Measurements from ENCODE around the gene MYOCD. TPM values are rescaled to one million over a fixed set of nuclear protein-coding genes. Genes with fewer than 3 reads are reported as not detected.
A peak's percentile ranks its signal among the peaks of the same experiment; 100 is the strongest.

MYOCD gene
- total RNA-seq, 2 donors from 2014 or later: not detected

GRCh38 chr17:12756786-12757185 lies 91.1 kb downstream of the MYOCD start:
- H3K36me3 Mint-ChIP-seq (ENCODE audit: insufficient read depth in 2 of 2): no peaks in the 10 kb centered on the region
- H3K9me3 Mint-ChIP-seq: peaks cover 1 to 12% of the 10 kb centered on the region in 2 donors
- H3K4me3 Mint-ChIP-seq: no peak overlapping the region
- H3K27ac Mint-ChIP-seq: no peak overlapping the region
- no peak for ATAC-seq (replicated peaks in 1 of 2)
- H3K4me1 Mint-ChIP-seq (ENCODE audit: low read depth): no peaks in the 10 kb centered on the region
- no peaks in the 10 kb centered on the region for H3K27me3 Mint-ChIP-seq (ENCODE audit: low read depth)
- DNase-seq: no peak

GRCh38 chr17:12759090-12759489 lies 93.4 kb downstream of the MYOCD start:
- Mint-ChIP-seq H3K4me1 (ENCODE audit: low read depth) (no peaks in the 10 kb centered on the region), H3K36me3 (ENCODE audit: insufficient read depth in 2 of 2) (no peaks in the 10 kb centered on the region), H3K27ac (no peak overlapping the region), H3K4me3 (no peak overlapping the region), H3K9me3 (peaks cover 1 to 15% of the 10 kb centered on the region in 2 donors), H3K27me3 (ENCODE audit: low read depth) (no peaks in the 10 kb centered on the region)
- no peak for ATAC-seq (replicated peaks in 1 of 2)
- DNase-seq: no peak

- DNase-seq: no peak
- Mint-ChIP-seq H3K9me3 (peaks cover 1 to 10% of the 10 kb centered on the region in 2 donors), H3K4me3 (no peak overlapping the region), H3K36me3 (ENCODE audit: insufficient read depth in 2 of 2) (peaks cover 0 to 2% of the 10 kb centered on the region in 2 donors), H3K27me3 (ENCODE audit: low read depth) (no peaks in the 10 kb centered on the region), H3K27ac (no peak overlapping the region), H3K4me1 (ENCODE audit: low read depth) (no peaks in the 10 kb centered on the region)
- no peak for ATAC-seq (replicated peaks in 1 of 2)
These were observed 99.9 kb downstream of the MYOCD start for GRCh38 chr17:12765548-12765947.

- peaks cover 0 to 2% of the 10 kb centered on the region in 2 donors for H3K9me3 Mint-ChIP-seq
- DNase-seq (no peak), ATAC-seq (replicated peaks in 1 of 2) (no peak)
- no peak overlapping the region for H3K27ac Mint-ChIP-seq
- H3K4me1 Mint-ChIP-seq (ENCODE audit: low read depth): no peaks in the 10 kb centered on the region
- peaks cover 0 to 2% of the 10 kb centered on the region in 2 donors for H3K36me3 Mint-ChIP-seq (ENCODE audit: insufficient read depth in 2 of 2)
- no peaks in the 10 kb centered on the region for H3K27me3 Mint-ChIP-seq (ENCODE audit: low read depth)
- H3K4me3 Mint-ChIP-seq: no peak overlapping the region
These were observed 102.6 kb downstream of the MYOCD start for GRCh38 chr17:12768255-12768654.

GRCh38 chr17:12769981-12770380 lies 104.3 kb downstream of the MYOCD start:
- Mint-ChIP-seq H3K36me3 (ENCODE audit: insufficient read depth in 2 of 2) (peaks cover 0 to 2% of the 10 kb centered on the region in 2 donors), H3K27ac (no peak overlapping the region), H3K9me3 (peaks cover 0 to 2% of the 10 kb centered on the region in 2 donors)

GRCh38 chr17:12773153-12773552 lies 107.5 kb downstream of the MYOCD start:
- Mint-ChIP-seq H3K27me3 (ENCODE audit: low read depth) (no peaks in the 10 kb centered on the region), H3K36me3 (ENCODE audit: insufficient read depth in 2 of 2) (peaks cover 0 to 2% of the 10 kb centered on the region in 2 donors), H3K9me3 (no peaks in the 10 kb centered on the region), H3K27ac (no peak overlapping the region), H3K4me3 (no peak overlapping the region), H3K4me1 (ENCODE audit: low read depth) (no peaks in the 10 kb centered on the region)
- no peak for ATAC-seq (replicated peaks in 1 of 2)
- DNase-seq: no peak

More at GRCh38 chr17:12769981-12770380, 104.3 kb downstream of the MYOCD start:
- ATAC-seq (replicated peaks in 1 of 2) (no peak), DNase-seq (no peak)
- H3K4me1 Mint-ChIP-seq (ENCODE audit: low read depth): no peaks in the 10 kb centered on the region
- H3K27me3 Mint-ChIP-seq (ENCODE audit: low read depth): no peaks in the 10 kb centered on the region
- H3K4me3 Mint-ChIP-seq: no peak overlapping the region

- no peak overlapping the region for H3K27ac Mint-ChIP-seq
- DNase-seq: peak in 1 of 2 donors; percentile 24
- H3K36me3 Mint-ChIP-seq (ENCODE audit: insufficient read depth in 2 of 2): no peaks in the 10 kb centered on the region
- H3K4me1 Mint-ChIP-seq (ENCODE audit: low read depth): peaks cover 6% of the 10 kb centered on the region
- peaks cover 23% of the 10 kb centered on the region for H3K27me3 Mint-ChIP-seq (ENCODE audit: low read depth)
- peak overlapping the region; percentile 54 to 65 for H3K4me3 Mint-ChIP-seq
- peaks cover 0 to 3% of the 10 kb centered on the region in 2 donors for H3K9me3 Mint-ChIP-seq
- no peak for ATAC-seq (replicated peaks in 1 of 2)
These were observed 123.4 kb downstream of the MYOCD start for GRCh38 chr17:12789075-12789480.

GRCh38 chr17:12789481-12790248 lies 124.0 kb downstream of the MYOCD start, which contains the start of gene ARHGAP44:
Gene ARHGAP44, plus strand, starts transcription at chr17:12789498. Its CDS starts 341 bp downstream, at chr17:12789839.
- Mint-ChIP-seq H3K4me3 (peak within 1 kb of the TSS; percentile 85), H3K27me3 (ENCODE audit: low read depth) (peaks cover 23% of the 10 kb centered on the region), H3K9me3 (peaks cover 0 to 3% of the 10 kb centered on the region in 2 donors), H3K36me3 (ENCODE audit: insufficient read depth in 2 of 2) (no peaks in the 10 kb centered on the region), H3K4me1 (ENCODE audit: low read depth) (peaks cover 6% of the 10 kb centered on the region), H3K27ac (no peak within 1 kb of the TSS)
- DNase-seq: peak; percentile 3 to 12
- ATAC-seq (replicated peaks in 1 of 2): peak; percentile 67 to 81

- Mint-ChIP-seq H3K9me3 (peaks cover 0 to 3% of the 10 kb centered on the region in 2 donors), H3K27ac (no peak overlapping the region), H3K4me3 (peak overlapping the region; percentile 85), H3K36me3 (ENCODE audit: insufficient read depth in 2 of 2) (no peaks in the 10 kb centered on the region), H3K27me3 (ENCODE audit: low read depth) (peaks cover 23% of the 10 kb centered on the region), H3K4me1 (ENCODE audit: low read depth) (peaks cover 6% of the 10 kb centered on the region)
- DNase-seq: no peak
- no peak for ATAC-seq (replicated peaks in 1 of 2)
These were observed 124.8 kb downstream of the MYOCD start for GRCh38 chr17:12790249-12791106.

GRCh38 chr17:12794919-12795532 lies 129.3 kb downstream of the MYOCD start:
- H3K27me3 Mint-ChIP-seq (ENCODE audit: low read depth): peaks cover 23% of the 10 kb centered on the region
- H3K9me3 Mint-ChIP-seq: peaks cover 0 to 2% of the 10 kb centered on the region in 2 donors
- no peak for DNase-seq
- H3K27ac Mint-ChIP-seq: no peak overlapping the region
- no peak overlapping the region for H3K4me3 Mint-ChIP-seq
- H3K4me1 Mint-ChIP-seq (ENCODE audit: low read depth): peaks cover 4% of the 10 kb centered on the region
- no peaks in the 10 kb centered on the region for H3K36me3 Mint-ChIP-seq (ENCODE audit: insufficient read depth in 2 of 2)
- no peak for ATAC-seq (replicated peaks in 1 of 2)

- no peak for DNase-seq
- H3K4me3 Mint-ChIP-seq: no peak overlapping the region
- H3K4me1 Mint-ChIP-seq (ENCODE audit: low read depth): no peaks in the 10 kb centered on the region
- peaks cover 2 to 4% of the 10 kb centered on the region in 2 donors for H3K9me3 Mint-ChIP-seq
- H3K27me3 Mint-ChIP-seq (ENCODE audit: low read depth): no peaks in the 10 kb centered on the region
- no peak for ATAC-seq (replicated peaks in 1 of 2)
- H3K36me3 Mint-ChIP-seq (ENCODE audit: insufficient read depth in 2 of 2): peaks cover 0 to 3% of the 10 kb centered on the region in 2 donors
- H3K27ac Mint-ChIP-seq: no peak overlapping the region
These were observed 135.2 kb downstream of the MYOCD start for GRCh38 chr17:12800855-12801365.

- no peak for DNase-seq
- H3K9me3 Mint-ChIP-seq: peaks cover 10 to 20% of the 10 kb centered on the region in 2 donors
- no peak for ATAC-seq (replicated peaks in 1 of 2)
These were observed 140.9 kb downstream of the MYOCD start for GRCh38 chr17:12806630-12807029.

More at GRCh38 chr17:12806630-12807029, 140.9 kb downstream of the MYOCD start:
- Mint-ChIP-seq H3K27ac (no peak overlapping the region), H3K4me1 (ENCODE audit: low read depth) (no peaks in the 10 kb centered on the region), H3K27me3 (ENCODE audit: low read depth) (no peaks in the 10 kb centered on the region), H3K4me3 (no peak overlapping the region), H3K36me3 (ENCODE audit: insufficient read depth in 2 of 2) (peaks cover 3 to 9% of the 10 kb centered on the region in 2 donors)

Measured in activated T-cell treated with anti-CD3 and anti-CD28 coated beads, Interleukin-2, amount 50 U/mL, for 72 hours (primary cell).